Erythroblast (primary cell): ENCODE measurements around the gene SCML1.

Experiments
- GATA1 ChIP-seq: IDR thresholded peaks from 2 replicates; pipeline ENCODE4 v1.6.1; 2011; ENCODE audit warnings: low read depth, mild to moderate bottlenecking, control low read depth, low read length, moderate library complexity
- POLR2A ChIP-seq: IDR thresholded peaks from 2 replicates; pipeline ENCODE4 v1.6.1; 2011; ENCODE audit warnings: mild to moderate bottlenecking, low read length

DNA sequence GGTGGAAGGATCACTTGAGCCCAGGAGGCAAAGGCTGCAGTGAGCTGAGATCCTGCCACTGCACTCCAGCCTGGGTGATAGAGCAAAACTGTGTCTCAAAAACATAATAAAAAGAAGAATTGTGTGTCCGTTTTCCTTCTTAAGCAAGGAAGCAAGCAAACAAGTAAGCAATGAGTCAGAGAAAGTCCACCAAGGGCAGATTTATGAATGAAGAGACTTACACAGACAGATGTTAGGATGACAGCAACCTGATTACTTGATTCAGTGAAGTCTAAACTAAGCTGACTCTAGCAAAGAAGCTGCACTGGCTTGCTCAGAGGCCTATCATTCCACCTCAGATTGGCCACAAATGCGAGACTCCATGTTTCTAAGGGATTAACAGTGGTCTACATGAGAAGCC is 34.1 kb upstream of the SCML1 start:
- no peak for TF ChIP-seq POLR2A
- no peak for TF ChIP-seq GATA1
